HS-5 (cell line): Measurements from ENCODE around the gene KIAA0408.

Experiments used
- DNase-seq: peaks from one replicate; pipeline ENCODE4 v3.0.0-alpha.2; 2012; ENCODE audit warnings: low read depth

Gene KIAA0408

GRCh38 chr6:127459231-127459641, at the start of gene KIAA0408:
Gene KIAA0408, minus strand, starts transcription at chr6:127459389. Its CDS starts 5,408 bp downstream, at chr6:127453981.
- no peak for DNase-seq

DNA sequence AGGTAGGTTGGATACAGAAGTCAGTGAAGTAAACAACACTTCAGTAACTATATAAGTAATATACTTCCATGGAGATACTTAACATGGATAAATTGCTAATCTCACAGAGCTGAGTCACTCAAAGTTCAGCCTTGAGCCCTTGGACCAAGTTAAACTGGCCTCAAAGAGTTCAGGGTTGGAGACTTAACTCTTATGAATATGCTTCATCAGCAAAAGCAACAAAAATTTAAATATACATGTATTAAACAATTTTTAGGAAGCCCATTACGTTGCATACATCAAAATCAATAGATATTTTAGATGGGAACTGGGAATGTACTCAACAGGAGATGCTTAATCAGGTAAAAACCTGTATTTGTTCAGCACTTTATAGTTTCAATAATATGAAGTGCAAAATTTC, 47.7 kb upstream of the KIAA0408 start:
- DNase-seq, result no peak

DNA sequence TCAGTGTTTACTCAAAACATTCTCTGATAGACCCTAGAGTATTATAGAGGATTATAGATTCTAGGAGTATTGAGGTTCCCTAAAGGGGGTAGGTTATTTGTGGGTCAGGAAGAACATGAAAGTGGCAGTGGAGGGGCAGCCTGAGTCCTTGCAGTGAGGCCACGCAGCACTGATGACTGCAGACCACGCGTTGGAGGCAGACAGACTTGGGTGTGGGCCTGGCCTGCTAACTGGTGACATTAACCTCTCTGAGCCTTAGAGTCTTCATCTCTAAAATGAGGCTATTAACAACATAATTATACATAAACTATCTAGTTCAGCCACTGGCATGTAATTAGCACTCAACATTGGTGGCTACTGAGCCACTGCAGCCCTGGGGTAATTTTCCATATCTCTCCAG, 43.8 kb upstream of the KIAA0408 start:
- no peak for DNase-seq

GRCh38 chr6:127497410-127497809, 38.2 kb upstream of the KIAA0408 start:
- no peak for DNase-seq

DNA sequence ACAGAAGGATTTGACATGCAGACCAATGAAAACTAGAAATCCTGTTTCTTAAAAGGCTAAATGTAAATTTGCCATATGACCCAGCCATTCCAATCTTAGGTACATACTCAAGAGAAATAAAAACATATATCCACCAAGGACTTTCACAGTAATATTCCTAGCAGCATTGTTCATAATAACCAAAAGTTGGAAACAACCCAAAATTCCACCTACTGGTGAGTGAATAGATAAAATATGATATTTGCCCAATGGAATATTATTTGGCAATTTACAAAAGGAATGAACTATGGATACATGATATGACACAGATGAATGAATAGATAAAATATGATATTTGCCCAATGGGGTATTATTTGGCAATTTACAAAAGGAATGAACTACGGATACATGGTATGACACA, 37.3 kb upstream of the KIAA0408 start:
- DNase-seq, result peak; percentile 32

GRCh38 chr6:127494240-127494767, 35.1 kb upstream of the KIAA0408 start:
- DNase-seq, result no peak

GRCh38 chr6:127489248-127489647, 30.1 kb upstream of the KIAA0408 start:
- DNase-seq, result no peak

- no peak for DNase-seq
These were observed 27.7 kb upstream of the KIAA0408 start for GRCh38 chr6:127486934-127487333.

DNA sequence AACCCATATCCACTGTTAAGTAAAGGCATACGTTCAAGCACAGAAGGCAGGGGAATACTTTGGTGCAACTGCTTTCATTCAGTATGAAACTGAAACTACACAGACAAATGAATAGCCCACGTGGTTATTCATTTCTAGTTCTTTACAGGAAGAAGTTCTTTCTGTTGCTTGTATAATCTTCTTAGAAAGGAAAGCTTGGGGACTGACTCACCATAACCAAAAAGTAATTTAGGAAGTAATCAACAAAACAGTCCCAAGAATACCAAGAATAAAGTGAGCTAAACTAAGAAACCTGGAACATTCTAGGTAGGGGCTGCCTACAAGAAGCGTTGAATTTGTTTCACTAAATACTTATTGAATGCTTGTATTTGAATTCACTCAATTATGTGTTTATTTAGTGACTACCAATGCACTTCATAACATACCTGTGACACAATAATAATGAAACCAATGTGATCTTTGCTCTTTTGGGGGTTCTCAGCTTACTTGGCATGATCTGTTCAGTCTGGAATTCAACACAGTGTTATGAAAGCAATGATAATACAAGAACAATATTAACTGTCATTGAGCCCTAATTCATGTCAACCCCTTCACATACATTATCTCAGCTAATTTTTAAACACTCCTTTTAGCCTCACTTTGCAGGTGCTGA, 25.1 kb upstream of the KIAA0408 start:
- DNase-seq, result no peak

DNA sequence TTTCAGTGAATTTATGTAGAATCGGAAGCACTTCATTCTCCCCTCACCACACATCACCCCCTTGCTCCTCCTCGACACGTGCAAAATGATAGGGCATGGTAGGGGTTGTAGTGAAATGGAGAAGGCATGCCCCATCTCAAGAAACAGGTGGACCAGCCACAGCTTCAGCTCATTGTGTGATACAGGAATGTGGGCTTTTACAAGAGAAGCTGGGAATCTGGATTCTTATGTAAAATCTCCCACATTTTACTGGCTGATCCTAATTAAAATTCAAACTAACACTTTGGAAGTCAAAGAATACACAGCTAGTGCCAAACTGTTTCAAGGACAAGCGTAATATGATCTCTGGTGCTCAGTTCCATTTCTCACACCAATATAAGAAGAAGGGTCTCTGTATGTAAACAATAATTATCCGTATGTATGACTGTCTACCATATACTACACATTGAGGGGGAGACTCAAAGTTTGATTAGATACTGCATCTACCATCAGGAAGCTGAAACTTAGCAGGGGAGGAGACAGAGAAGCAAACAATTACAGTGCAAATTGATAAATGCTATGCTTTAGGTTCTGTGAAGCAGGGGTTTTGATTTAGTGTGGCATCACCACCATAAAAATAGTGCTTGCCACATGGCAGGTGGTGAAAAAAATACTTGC, 24.3 kb upstream of the KIAA0408 start:
- no peak for DNase-seq

DNA sequence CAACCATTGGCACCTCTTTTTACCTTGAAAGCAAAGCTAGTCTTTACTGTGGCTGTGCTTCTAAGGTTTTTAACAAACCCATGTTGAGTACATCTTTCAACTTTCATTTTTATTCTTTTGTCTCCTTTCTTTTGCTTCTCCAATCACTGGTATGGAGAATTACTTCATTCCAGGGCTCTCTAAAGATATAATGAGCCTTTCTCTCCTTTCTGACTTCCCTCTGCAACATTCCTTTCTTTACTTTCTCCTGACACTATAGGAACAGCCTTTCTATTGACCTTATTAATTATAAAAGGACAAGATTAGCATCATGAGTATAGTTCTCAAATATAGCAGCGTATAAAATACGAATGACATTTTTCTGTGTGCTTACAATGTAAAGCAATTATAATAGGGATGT, 23.1 kb upstream of the KIAA0408 start:
- no peak for DNase-seq

- no peak for DNase-seq
These were observed 22.4 kb upstream of the KIAA0408 start for GRCh38 chr6:127481628-127482027.

DNA sequence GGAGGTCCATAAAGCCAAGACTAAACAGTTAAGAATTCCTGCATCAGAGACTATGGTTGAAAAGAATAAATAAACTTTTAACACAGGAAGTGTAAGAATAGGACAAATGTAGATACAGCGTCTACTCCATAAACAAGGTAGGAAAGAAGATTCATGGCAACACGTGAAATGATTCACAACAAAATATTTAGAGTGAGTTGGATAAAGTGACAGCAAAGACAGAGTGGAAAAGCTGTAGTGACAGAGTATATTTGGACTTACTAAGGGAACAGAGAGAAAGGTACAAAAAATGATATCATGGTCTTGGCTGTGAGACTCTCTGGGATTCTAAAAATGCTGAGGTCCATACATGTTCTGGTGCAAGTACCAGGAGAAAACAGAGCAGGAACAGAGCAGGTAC, 21.9 kb upstream of the KIAA0408 start:
- no peak for DNase-seq

DNA sequence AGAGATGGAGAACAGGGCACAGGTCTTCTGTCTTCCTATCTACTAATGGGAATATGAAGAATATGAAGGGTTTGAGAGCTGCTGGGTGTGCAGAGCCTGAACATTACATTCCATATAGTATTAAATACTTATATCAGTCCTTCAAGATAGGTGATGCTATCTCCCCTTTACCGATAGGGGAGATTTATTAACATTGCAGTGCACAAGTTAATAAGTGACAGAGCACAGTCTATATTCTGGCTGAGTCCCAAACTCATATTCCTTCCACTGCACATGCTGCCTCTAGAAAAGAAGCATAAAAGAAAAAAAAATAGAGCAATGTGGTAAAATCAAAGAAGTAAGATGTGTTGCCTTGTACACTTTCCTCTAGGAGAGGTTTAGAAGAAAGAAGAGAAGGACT, 18.5 kb upstream of the KIAA0408 start:
- DNase-seq, result no peak

DNA sequence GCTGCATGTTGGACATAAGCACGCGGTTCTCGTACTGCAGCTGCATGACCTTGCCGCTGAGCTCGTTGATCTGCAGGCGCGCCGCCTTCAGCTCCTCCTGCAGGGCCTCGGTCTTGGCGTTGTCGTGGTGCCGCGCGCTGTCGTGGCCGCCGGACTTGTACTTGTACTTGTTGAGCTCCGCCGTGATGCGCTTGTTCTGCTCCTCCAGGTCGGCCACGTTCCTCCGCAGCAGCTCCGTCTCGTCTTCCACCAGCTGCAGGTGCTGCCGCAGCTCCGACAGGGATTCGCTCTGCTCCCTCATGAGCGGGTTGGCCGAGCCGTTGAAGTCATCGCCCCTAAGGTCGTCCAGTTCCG, 16.6 kb upstream of the KIAA0408 start:
- DNase-seq, result no peak

DNA sequence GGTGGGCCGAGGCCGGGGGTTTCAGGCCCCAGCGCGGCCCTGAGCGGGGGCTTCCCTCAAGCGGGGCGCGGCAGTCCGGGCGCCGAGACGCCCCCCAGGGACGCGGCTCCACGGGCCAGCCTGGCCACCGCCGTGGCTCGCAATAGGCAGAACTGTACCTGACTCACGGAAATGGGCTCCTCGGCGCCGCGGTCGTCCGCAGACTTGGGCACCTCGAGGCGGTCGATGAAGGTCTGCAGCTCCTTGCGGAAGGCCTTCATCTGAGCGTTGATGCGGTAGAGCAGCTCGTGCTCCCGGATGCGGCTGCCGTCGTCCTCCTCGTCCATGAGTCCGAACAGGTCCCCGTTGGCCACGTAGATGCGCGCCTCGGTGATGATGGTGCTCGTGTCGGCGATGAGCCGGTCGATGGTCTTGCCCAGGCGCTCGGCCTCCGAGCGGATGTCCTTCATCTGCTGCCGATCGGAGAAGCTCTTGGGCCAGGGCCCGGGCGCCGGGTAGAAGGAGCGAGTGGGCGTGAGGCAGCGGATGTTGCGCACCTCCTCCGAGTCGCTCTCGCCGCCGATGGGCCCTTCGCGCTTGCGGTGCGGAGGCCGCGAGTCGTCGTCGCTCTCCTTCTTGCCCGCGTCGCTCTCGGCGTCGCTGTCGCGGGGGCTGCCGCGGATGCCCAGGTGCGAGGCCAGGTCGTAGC, 16.1 kb upstream of the KIAA0408 start:
- no peak for DNase-seq

DNA sequence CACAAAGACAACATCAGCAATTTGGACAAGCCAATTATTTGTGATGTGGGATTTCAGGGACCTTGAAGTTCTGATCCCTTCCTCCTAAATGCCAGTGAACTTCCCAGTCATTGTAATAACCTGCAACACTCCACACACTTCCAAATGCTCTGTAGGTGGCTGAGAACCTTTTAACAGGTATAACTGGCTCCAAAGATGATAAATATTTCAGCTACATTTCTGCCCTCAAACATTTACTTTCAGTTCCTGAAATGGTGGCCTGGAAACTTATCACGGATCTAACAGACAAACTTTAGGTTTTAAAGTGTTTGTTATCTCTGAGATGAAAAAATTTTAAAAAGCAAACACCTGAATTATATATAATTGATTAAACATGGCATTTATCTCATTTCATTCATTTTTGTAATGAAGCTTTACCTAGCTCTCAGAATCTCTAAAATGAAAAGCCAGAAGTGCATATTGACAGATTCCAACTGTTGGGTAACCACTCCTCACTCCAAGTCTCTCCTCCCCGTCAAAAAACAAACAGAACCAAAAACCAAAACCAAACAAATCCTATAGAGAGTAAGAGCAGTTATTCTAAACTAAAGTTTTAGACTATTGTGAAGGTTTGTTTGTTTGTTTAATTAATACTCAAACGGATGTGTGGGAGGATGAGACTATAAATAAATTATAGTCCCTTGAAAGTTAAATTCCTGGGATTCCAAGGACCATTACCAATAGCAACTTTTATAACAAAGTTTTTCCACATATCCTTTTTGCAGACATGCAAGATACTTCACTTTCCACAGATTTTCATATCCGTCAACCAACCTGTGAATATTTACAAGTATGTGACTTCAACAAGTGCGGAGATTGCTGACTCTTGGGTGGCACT, 12.4 kb upstream of the KIAA0408 start:
- DNase-seq, result no peak

DNA sequence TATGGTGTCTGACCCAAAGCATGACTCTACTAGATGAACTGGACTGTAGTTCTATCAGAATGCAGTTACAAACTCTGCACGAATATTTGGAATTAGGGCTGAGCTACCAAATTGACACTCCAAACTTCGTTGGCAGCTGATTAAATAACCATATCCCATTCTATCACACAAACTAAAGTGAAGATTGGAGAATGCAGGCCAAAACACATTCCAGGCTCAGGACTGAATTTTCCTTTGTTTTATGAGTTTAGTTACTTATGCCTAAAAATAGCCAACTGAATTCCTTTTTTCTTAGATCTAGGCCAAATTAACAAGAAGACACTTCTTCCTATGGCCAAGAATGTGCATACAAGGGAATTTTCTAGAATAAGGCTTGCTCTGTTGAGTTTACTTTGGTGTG, 9.7 kb upstream of the KIAA0408 start:
- DNase-seq, result no peak

DNA sequence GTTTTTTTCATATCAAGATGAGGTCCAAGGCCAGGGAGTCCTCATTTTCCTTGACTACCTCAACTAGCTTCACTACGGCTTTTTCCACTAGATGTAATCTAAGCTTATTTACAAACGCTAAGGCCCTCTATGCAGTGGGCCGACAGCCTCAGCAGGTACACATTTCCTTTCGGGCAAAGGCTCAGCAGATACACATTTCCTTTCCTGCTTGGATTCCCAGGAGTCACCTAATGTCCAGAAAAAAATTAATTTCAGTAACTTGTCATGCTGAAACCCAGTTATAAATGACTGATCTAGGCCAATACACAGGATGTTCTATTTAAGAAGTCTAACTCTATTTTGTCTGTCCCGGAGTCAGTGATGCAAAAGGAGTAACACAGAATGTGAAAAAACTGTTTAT, 7.2 kb upstream of the KIAA0408 start:
- no peak for DNase-seq

DNA sequence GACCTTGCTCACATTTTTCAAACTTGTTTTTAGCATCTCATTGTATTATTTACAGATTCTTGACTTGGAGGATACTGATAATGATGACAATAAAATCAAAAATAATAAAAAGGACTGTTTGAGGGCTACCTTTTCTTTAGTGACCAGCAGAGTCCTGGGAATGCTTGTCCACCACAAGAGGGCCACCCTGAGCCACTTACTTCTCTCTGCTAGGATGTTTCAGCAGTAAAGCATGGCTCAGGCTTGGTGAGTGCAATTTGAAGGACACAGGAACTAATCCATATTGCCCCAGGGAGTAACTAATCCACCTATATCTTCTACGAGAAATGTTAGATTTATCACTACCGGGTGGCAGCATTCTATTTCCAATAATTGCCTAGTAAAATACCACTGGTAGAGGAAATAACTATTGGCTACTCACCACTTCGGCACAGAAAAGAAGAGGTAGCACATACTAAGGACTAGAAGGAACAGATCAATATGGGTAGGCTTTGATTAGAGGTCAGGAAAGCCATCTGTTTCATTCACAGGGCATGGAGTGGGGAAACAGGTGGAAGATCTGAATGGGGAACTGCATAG, 5.8 kb upstream of the KIAA0408 start:
- DNase-seq, result no peak

DNA sequence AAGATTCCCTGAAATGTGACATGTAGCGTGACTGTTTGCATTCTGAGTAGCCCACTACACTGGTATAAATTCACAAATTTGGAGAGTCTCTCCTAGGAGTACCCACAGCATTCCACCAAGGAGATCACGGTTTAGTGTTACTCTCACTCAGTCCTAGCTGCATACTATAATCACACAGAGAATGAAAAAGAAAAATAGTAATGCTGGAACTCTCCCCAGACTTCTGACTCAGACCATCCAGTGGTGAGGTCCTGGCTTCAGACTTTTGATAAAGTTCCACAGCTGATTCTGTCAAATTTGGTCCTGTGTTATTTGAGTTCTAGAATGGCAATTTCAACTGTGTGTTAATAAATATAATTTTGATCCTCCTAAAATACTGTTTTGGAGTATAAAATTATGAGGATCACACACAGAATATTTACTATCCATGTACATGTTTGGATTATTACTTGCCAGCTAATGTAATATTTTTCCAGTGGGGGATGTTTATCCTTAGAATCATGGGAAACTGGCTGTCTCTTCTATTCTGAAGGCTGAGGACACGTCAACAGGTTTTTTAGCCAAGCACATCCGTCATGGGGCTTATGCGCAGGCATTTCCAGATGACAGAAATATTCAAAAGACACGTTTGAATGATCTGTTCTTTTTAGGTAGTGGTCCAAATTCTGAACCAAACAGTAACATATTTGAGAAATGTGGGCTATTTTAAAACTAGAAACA, 5.1 kb upstream of the KIAA0408 start:
- DNase-seq, result no peak
